Measurements from ENCODE around the gene IAPP.
"Not testable (repeated sequence)": the region's sequence is repeated elsewhere in the genome, so short reads cannot be mapped to it uniquely, and the experiment has no call there.

Gene IAPP

DNA sequence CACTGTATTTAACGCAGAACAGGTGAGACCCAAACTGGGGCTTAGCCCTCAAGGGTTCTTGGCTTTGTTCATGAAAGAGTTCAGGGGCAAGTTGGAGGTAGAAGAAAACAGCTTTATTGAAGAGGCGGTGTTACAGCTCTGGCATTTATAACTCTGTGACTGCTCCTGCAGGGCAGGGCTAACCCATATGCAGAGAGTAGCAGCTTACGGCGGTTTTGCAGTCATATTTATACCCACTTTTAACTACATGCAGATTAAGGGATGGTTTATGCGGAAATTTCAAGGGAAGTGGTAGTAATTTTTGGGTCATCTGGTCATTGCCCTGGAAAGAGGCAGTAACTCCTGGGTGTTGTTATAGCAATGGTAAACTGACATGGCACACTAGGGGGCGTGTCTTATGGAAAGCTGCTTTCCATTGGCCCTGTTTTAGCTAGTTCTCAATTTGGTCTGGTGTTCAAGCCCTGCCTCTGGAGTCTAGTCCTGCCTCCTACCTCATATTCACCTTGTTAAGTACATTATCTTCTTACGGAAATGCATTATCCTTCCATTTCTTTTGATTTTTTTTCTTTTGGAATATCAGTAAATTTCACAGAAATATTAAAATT lies 1.8 kb upstream of the IAPP start:
- FAIRE-seq, result no peak
- DNase-seq (ENCODE audit: extremely low spot score, insufficient read length, low read depth), result no peak

GRCh38 chr12:21379218-21379617 lies 6.5 kb downstream of the IAPP start:
- DNase-seq (ENCODE audit: extremely low spot score, insufficient read length, low read depth) (no peak), FAIRE-seq (no peak)

DNA sequence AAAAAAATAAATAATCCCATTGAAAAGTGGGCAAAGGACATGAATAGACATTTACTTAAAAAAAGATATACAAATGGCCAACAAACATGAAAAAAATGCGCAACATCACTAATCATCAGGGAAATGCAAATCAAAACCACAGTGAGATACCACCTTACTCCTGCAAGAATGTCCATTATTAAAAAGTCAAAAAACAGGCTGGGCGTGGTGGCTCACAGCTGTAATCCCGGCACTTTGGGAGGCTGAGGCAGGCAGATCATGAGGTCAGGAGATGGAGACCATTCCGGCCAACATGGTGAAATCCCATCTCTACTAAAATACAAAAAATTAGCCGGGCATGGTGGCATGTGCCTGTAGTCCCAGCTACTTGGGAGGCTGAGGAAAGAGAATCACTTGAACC lies 8.6 kb downstream of the IAPP start:
- DNase-seq (ENCODE audit: extremely low spot score, insufficient read length, low read depth); FAIRE-seq: not testable (repeated sequence)

- no peak for FAIRE-seq
These were observed 11.6 kb downstream of the IAPP start for GRCh38 chr12:21384261-21384660.

GRCh38 chr12:21387174-21387573 lies 14.5 kb downstream of the IAPP start:
- DNase-seq (ENCODE audit: extremely low spot score, insufficient read length, low read depth) (no peak), FAIRE-seq (no peak)

More at GRCh38 chr12:21384261-21384660, 11.6 kb downstream of the IAPP start:
- no peak for DNase-seq (ENCODE audit: extremely low spot score, insufficient read length, low read depth)

- DNase-seq (ENCODE audit: extremely low spot score, insufficient read length, low read depth) (no peak), FAIRE-seq (no peak)
These were observed 19.7 kb downstream of the IAPP start for GRCh38 chr12:21392384-21392783.

DNA sequence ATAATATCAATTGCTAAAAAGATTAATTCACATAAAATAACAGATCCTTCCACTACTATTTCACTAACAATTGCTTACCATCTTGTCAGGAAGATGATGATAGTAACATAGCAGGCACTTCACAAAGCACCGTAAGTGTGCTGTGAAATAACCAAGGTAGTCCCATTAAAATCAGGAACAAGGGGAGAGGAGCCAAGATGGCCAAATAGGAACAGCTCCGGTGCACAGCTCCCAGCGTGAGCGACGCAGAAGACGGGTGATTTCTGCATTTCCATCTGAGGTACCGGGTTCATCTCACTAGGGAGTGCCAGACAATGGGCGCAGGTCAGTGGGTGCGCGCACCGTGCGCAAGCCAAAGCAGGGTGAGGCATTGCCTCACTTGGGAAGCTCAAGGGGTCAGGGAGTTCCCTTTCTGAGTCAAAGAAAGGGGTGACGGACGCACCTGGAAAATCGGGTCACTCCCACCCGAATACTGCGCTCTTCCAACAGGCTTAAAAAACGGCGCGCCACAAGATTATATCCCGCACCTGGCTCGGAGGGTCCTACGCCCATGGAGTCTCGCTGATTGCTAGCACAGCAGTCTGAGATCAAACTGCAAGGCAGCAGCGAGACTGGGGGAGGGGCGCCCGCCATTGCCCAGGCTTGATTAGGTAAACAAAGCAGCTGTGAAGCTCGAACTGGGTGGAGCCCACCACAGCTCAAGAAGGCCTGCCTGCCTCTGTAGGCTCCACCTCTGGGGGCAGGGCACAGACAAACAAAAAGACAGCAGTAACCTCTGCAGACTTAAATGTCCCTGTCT lies 22.3 kb downstream of the IAPP start:
- not testable (repeated sequence) for FAIRE-seq; DNase-seq (ENCODE audit: extremely low spot score, insufficient read length, low read depth)

DNA sequence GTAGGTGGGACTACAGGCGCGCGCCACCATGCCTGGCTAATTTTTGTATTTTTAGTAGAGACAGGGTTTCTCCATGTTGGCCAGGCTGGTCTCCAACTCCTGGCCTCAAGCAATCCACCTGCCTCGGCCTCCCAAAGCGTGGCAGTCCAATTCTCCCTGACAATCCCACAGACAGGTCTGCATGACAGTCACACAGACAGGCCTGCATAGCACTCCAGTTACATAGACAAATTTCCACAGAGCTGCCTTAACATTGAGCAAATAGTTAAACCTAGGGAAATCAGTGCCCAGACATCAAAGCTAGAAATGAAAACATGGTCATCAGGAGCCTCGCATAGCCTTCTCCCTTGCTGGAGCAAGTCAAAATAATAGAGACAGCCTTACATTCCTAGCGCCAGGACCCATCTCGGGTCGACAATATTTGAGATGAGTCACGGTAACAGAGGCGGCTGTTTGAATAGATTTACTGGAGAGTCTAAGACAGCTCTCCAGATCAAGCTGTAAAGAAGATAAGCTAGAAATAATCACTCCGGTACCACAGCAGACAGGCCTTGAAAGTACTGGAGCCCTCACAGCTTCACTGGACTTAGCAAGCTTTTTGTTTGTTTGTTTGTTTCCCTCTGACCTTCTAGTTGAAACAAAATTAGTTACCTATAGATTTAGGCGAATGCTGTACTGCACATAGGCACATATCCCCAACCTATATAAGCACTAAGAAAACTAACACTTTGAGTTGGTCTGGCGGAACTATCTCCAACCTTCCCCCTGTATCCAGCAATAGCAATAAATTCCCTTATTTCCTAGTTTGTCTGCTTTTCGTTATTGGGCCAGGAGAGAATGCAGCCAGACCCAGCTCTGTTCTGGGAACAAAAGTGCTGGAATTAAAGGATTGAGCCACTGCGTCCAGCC lies 40.9 kb downstream of the IAPP start:
- no peak for FAIRE-seq
- no peak for DNase-seq (ENCODE audit: extremely low spot score, insufficient read length, low read depth)

DNA sequence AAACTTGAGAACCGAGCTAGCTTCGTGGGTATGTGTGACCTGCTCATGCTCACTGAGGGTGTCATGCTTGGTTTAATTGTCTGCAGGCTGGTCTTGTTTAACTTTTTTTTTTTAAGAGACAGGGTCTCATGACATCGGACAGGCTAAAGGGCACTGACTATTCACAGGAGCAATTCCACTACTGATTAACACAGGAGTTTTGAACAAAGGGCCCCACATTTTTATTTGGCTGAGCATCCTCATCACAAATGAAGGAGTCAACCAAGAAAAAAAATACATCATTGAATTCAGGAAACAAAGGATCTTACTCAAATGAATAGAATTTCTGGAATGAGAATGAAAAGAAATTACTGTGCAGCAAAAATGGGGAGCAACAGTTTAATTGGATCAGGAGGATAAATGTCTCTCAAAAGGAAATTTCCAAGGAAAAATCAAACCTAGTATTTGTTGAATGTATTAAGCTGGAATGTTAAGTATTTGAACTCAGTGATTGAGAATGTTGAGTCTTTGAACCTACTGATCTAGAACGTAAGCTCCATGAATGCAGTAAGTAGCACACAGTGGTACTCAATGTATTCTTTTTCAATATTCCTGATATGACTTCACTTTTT lies 43.9 kb downstream of the IAPP start:
- no peak for FAIRE-seq
- DNase-seq (ENCODE audit: extremely low spot score, insufficient read length, low read depth), result no peak

- not testable (repeated sequence) for FAIRE-seq; DNase-seq (ENCODE audit: extremely low spot score, insufficient read length, low read depth)
These were observed 45.7 kb downstream of the IAPP start for GRCh38 chr12:21418398-21418797.

GRCh38 chr12:21419009-21419699 lies 46.5 kb downstream of the IAPP start:
- not testable (repeated sequence) for DNase-seq (ENCODE audit: extremely low spot score, insufficient read length, low read depth); FAIRE-seq

- FAIRE-seq, result no peak
- no peak for DNase-seq (ENCODE audit: extremely low spot score, insufficient read length, low read depth)
These were observed 55.5 kb downstream of the IAPP start for GRCh38 chr12:21428241-21428640.
